Upper lobe of left lung (tissue), 4 donors: Measurements from ENCODE around the gene SEPTIN7.

Experiments used
- CTCF ChIP-seq, 6 experiments: fragments of 450-650 bp in 4 of 6; fragments of 200-600 bp in 2 of 6; sonication (generic) in 2 of 6; IDR thresholded peaks; one replicate each; pipeline ENCODE4 v1.5.1; 2016 to 2019; ENCODE audit warnings: antibody characterized with exemption in 6 of 6
- EP300 ChIP-seq, 4 donors: sonication (generic); formaldehyde crosslinking; IDR thresholded peaks; one replicate each; pipeline ENCODE4 v1.5.1; 2017; ENCODE audit warnings: antibody characterized with exemption in 4 of 4, control low read depth in 2 of 4
- POLR2A ChIP-seq, 4 donors: fragments of 450-650 bp; IDR thresholded peaks; one replicate each; pipeline ENCODE4 v1.5.1; 2016 to 2017; ENCODE audit warnings: antibody characterized with exemption in 4 of 4, mild to moderate bottlenecking in 2 of 4
- POLR2AphosphoS5 ChIP-seq, 2 donors: sonication (generic); formaldehyde crosslinking; IDR thresholded peaks; one replicate each; pipeline ENCODE4 v1.5.1; 2017; ENCODE audit warnings: antibody characterized with exemption in 2 of 2

- TF ChIP-seq CTCF (IDR thresholded peaks at IDR 0.05) (no peak), POLR2A (IDR thresholded peaks at IDR 0.05) (no peak), POLR2AphosphoS5 (IDR thresholded peaks at IDR 0.05) (no peak), EP300 (IDR thresholded peaks at IDR 0.05) (no peak)
Observed at GRCh38 chr7:35820858-35821257, 20.0 kb downstream of the SEPTIN7 start.
